KMS-11 (cell line): ENCODE results near the gene RERE.

ENCODE experiments used
- H2AFZ ChIP-seq: fragments of 200-600 bp; sonication (generic); 2 replicates; pipeline ENCODE4 v1.6.1; 2016; ENCODE audit warnings: antibody characterized with exemption, mixed run types, low read depth
- H3K27ac ChIP-seq: fragments of 200-600 bp; sonication (generic); 2 replicates; pipeline ENCODE4 v1.6.1; 2016; ENCODE audit warnings: mild to moderate bottlenecking, mixed run types
- H3K27me3 ChIP-seq: fragments of 200-600 bp; sonication (generic); 2 replicates; pipeline ENCODE4 v1.6.1; 2017; ENCODE audit warnings: mild to moderate bottlenecking, low read depth, mixed run types, moderate library complexity; ENCODE audit not compliant: insufficient read depth
- H3K36me3 ChIP-seq: fragments of 200-600 bp; sonication (generic); 2 replicates; pipeline ENCODE4 v1.6.1; 2017; ENCODE audit warnings: mild to moderate bottlenecking, mixed run types; ENCODE audit not compliant: insufficient read depth
- H3K4me1 ChIP-seq: fragments of 200-600 bp; sonication (generic); 2 replicates; pipeline ENCODE4 v1.6.1; 2016; ENCODE audit warnings: mild to moderate bottlenecking, low read depth, mixed run types; ENCODE audit not compliant: poor library complexity, severe bottlenecking
- H3K4me2 ChIP-seq: fragments of 200-600 bp; sonication (generic); 2 replicates; pipeline ENCODE4 v1.7.0; 2016; ENCODE audit warnings: mild to moderate bottlenecking, mixed run types
- H3K4me3 ChIP-seq: fragments of 200-600 bp; sonication (generic); IDR thresholded peaks from 2 replicates; pipeline ENCODE4 v1.6.1; 2017; ENCODE audit warnings: low read depth, low read length, mixed read lengths; ENCODE audit not compliant: insufficient read depth
- H3K79me2 ChIP-seq: fragments of 200-600 bp; sonication (generic); 2 replicates; pipeline ENCODE4 v1.6.1; 2016; ENCODE audit warnings: low read depth, mixed run types; ENCODE audit not compliant: insufficient read depth
- H3K9ac ChIP-seq: fragments of 200-600 bp; sonication (generic); 2 replicates; pipeline ENCODE4 v1.6.1; 2016; ENCODE audit warnings: mild to moderate bottlenecking, mixed run types
- H4K20me1 ChIP-seq: fragments of 200-600 bp; sonication (generic); 2 replicates; pipeline ENCODE4 v1.6.1; 2016; ENCODE audit warnings: mild to moderate bottlenecking, mixed run types; ENCODE audit not compliant: insufficient read depth
- TF ChIP-seq, protein P1 (sequence below): fragments of 200-600 bp; sonication (generic); conservative IDR thresholded peaks from 2 replicates; pipeline ENCODE4 v1.6.1; 2017; ENCODE audit warnings: low read depth, mild to moderate bottlenecking, antibody characterized with exemption, low read length, moderate library complexity, mixed read lengths

Gene RERE

DNA sequence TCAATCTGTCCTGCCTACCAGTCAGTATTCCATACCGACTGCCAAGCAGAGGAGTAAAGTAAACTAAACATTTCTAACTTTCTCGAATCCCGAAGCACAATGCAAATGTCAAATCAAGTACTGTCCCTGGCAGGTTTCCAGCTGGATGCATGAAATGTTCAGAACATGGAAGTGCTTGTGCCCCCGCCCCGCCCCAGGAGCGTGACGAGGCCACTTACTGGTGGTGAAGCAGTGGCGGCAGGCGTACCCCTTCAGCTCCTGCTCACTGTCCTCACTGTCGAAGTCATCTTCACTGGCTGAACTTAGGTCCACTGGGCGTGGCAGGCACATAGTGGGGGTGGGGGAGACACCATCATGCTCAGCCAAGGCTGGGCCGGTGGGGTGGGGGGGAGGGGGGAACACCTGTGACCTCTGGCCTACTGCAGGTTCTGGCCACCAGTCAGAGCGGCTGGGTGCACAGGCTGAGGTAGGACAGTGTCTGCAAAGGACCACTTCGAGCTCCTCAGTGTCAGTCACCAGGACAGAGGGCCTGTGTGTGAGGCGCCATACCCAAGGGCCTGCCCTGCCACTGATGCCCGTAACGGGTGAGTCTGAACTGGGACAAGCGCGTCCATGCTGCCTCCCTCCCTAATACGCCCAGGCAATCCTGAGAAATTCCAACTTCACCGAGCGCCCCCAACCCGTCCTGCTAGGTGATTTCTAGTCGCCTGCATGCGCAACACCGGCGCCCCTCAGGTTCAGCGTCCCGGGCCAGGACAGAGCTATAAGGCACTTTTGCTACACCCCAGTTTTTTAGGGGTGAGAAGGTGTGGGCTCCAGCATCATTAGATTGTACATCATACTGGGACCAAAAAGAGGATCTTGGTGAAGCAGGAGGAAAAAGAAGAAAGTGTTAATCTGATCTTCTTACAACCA is 452.7 kb downstream of the RERE start:
- Histone ChIP-seq H3K79me2 (no peaks in the 10 kb centered on the region), H3K4me1 (no peaks in the 10 kb centered on the region), H3K4me3 (no peak overlapping the region), H2AFZ (no peak overlapping the region), H3K27ac (no peak overlapping the region), H3K36me3 (no peaks in the 10 kb centered on the region), H3K27me3 (no peaks in the 10 kb centered on the region), H3K4me2 (no peak overlapping the region), H3K9ac (no peak overlapping the region), H4K20me1 (no peaks in the 10 kb centered on the region)
- TF ChIP-seq, protein P1, sequence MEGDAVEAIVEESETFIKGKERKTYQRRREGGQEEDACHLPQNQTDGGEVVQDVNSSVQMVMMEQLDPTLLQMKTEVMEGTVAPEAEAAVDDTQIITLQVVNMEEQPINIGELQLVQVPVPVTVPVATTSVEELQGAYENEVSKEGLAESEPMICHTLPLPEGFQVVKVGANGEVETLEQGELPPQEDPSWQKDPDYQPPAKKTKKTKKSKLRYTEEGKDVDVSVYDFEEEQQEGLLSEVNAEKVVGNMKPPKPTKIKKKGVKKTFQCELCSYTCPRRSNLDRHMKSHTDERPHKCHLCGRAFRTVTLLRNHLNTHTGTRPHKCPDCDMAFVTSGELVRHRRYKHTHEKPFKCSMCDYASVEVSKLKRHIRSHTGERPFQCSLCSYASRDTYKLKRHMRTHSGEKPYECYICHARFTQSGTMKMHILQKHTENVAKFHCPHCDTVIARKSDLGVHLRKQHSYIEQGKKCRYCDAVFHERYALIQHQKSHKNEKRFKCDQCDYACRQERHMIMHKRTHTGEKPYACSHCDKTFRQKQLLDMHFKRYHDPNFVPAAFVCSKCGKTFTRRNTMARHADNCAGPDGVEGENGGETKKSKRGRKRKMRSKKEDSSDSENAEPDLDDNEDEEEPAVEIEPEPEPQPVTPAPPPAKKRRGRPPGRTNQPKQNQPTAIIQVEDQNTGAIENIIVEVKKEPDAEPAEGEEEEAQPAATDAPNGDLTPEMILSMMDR, result no peak

DNA sequence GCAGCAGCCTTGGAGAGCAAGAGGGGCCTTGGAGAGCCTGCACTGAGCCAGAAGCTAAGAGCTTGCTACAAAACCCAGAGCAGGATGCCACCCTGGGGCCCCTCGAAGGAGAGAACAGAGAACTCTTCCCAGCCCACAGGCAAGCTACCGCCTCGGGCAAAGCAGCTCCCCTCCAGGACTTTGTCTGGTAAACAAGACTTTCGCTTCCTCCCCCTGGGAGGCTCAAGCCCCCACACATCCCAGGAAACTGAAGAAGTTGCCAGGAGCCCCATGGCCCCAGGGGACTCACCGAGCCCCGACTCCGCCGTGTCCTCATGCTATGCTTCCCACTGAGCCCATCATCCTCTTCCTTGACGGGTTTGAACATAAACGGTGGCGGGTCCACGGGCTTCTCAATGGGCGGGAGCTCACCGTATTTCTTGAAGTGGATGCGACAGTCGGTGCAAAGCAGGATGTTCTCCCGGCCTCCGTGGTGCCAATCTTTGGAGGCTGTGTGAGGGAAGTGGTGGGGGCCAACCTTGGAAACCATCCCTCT is 453.6 kb downstream of the RERE start:
- H3K27ac ChIP-seq, result no peak overlapping the region
- no peaks in the 10 kb centered on the region for H4K20me1 ChIP-seq
- H3K27me3 ChIP-seq, result no peaks in the 10 kb centered on the region
- no peaks in the 10 kb centered on the region for H3K36me3 ChIP-seq
- H3K4me3 ChIP-seq, result no peak overlapping the region
- no peak overlapping the region for H2AFZ ChIP-seq
- TF ChIP-seq, protein P1, result no peak
- no peaks in the 10 kb centered on the region for H3K79me2 ChIP-seq
- H3K4me2 ChIP-seq, result no peak overlapping the region
- H3K4me1 ChIP-seq, result no peaks in the 10 kb centered on the region
- no peak overlapping the region for H3K9ac ChIP-seq

DNA sequence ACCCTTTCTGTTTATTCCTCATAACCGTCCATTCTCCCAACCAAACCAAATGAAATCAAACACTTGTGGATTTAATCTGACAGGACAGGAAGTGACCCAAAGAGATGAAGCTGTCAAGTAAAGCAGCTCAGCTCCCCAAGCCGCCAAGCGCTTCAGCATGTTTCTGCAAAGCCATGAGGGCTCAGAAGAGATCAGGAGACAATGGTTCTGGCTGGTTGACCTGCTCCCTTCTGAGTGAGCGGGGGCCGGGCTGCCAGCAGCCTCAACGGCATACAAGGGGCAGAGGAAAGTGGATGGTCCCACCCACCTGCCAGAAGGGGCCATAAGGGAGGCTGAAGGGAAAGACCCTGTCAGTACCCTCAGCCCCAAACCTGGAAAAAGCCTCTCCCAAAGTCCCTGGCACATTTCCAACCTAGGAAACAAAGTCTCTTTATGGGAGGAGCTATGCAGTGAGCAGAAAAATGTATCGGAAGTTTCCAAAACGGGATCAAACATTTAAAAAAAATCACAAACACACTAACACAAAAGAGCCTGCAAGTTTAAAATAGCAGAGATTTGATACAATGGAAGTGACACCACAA is 454.2 kb downstream of the RERE start:
- Histone ChIP-seq H3K4me3 (no peak overlapping the region), H3K9ac (no peak overlapping the region), H3K36me3 (no peaks in the 10 kb centered on the region), H2AFZ (no peak overlapping the region), H3K4me2 (no peak overlapping the region), H3K79me2 (no peaks in the 10 kb centered on the region), H3K4me1 (no peaks in the 10 kb centered on the region), H3K27me3 (no peaks in the 10 kb centered on the region), H3K27ac (no peak overlapping the region), H4K20me1 (no peaks in the 10 kb centered on the region)
- TF ChIP-seq, protein P1, result no peak

DNA sequence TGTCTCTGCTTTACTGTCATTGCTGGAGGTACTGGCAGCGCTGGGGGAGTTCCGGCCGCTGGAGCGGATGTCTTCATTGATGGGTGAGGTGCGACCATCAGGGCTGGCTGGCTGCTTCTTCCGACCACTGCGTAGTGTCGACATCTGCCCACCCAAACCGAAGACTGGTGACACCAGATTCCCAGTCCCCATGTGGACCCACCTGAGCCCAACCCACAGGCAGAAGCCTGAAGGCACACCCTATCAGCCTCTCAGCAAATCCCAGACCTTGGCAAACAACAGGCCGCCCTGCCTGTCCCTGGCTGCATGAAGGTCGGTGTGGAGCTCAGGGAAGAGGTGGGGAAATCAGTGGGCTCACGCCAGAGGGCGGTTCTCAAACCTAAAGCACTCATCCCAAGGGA is 454.7 kb downstream of the RERE start:
- H4K20me1 ChIP-seq, result no peaks in the 10 kb centered on the region
- H3K79me2 ChIP-seq, result no peaks in the 10 kb centered on the region
- no peaks in the 10 kb centered on the region for H3K36me3 ChIP-seq
- H3K4me1 ChIP-seq, result no peaks in the 10 kb centered on the region
- H3K27me3 ChIP-seq, result no peaks in the 10 kb centered on the region
- no peak overlapping the region for H2AFZ ChIP-seq
- H3K4me3 ChIP-seq, result no peak overlapping the region
- no peak overlapping the region for H3K9ac ChIP-seq
- no peak overlapping the region for H3K4me2 ChIP-seq
- TF ChIP-seq, protein P1, result no peak
- H3K27ac ChIP-seq, result no peak overlapping the region
